ENCODE data around the gene CDR2L.

DNA sequence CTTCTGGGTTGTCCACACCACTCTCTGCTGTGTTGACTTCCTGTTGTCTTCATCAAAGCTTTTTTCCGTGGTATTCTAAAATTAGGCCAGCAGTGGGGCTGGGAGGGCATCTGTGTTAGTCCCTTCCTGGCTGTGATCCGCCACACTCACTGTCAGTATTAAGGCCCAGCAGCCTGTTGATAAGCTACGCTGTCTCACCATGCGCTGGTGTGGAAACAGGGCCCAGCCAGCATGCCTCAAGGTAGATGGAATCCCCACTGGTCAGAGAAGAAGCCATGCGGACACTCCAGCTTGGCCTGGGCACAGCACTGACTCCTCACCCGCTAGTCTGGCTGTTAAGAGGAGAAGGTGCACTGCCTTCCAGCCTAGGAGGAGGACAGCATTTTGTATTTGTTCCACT lies 11.4 kb downstream of the CDR2L start:
- TF ChIP-seq POLR2A (IDR thresholded peaks at IDR 0.05; ENCODE audit: low read depth, low read length) (no peak), POLR2AphosphoS5 (IDR thresholded peaks at IDR 0.05; ENCODE audit: low read depth, low read length) (no peak)
